Subcutaneous adipose tissue (tissue), 4 donors: Measurements from ENCODE around the gene FYN. TPM values are rescaled to one million over a fixed set of nuclear protein-coding genes. Genes with fewer than 3 reads are reported as not detected.

Experiments
- total RNA-seq, 4 donors: library from RNA; depleted of rRNA; stranded (reverse); fragments of >200 nt; gene quantifications; one replicate each; pipeline ENCODE4 v1.1.0, GENCODE V29; 2016
- TF ChIP-seq, protein P1 (sequence below): fragments of 450-650 bp; IDR thresholded peaks from one replicate; pipeline ENCODE4 v1.5.1; 2016; ENCODE audit warnings: low read depth, mild to moderate bottlenecking, control low read depth, antibody characterized with exemption, moderate library complexity

The FYN gene
- 100 to 1,000 TPM; 185 to 279 (median 252) TPM for total RNA-seq

DNA sequence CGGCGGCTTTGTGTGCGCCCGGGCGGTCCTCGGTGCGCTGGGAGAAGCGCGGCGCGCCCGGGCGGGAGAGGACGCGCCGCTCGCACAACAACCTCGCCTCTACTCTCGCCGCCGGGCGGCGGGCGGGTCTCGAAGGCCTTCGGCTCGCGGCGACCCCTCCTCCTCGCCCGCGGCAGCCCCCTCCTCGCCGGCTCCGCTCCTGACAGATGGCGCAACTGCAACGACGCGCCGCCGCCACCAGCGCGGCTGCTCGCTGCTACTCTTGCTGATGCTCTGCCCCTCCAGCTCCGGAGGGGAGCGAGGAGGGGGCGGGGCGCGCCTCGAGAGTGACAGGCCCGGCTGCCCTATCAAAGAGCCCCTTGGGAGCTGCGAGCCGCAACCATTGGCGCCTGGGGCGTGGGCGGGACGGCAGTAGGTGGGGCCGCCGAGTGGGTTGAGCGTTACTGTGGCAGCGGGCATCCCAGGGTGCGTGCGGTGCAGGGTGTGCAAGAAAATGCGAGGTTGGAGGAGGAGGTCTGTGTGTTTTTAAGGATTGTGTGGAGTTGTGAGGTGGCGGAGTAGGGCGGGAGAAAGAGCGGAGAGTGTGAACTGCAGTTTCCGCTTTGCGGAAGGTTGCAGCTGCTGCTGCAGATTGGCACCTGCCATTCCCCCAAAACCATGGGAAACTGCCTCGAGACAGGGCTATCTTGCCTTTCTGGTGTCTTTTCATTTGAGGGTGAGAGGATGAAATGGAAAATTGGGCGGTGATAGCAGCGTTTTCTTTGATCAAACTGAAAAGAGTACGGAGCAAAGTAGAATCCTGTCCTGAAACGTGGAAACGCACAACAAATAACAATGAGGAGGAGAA, at the start of gene FYN:
TSS of gene FYN (minus strand) at position 275 of the 847 bp plus-strand sequence. CDS start 153,401 bp downstream, outside the sequence.
- TF ChIP-seq, protein P1, sequence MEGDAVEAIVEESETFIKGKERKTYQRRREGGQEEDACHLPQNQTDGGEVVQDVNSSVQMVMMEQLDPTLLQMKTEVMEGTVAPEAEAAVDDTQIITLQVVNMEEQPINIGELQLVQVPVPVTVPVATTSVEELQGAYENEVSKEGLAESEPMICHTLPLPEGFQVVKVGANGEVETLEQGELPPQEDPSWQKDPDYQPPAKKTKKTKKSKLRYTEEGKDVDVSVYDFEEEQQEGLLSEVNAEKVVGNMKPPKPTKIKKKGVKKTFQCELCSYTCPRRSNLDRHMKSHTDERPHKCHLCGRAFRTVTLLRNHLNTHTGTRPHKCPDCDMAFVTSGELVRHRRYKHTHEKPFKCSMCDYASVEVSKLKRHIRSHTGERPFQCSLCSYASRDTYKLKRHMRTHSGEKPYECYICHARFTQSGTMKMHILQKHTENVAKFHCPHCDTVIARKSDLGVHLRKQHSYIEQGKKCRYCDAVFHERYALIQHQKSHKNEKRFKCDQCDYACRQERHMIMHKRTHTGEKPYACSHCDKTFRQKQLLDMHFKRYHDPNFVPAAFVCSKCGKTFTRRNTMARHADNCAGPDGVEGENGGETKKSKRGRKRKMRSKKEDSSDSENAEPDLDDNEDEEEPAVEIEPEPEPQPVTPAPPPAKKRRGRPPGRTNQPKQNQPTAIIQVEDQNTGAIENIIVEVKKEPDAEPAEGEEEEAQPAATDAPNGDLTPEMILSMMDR, result no peak

DNA sequence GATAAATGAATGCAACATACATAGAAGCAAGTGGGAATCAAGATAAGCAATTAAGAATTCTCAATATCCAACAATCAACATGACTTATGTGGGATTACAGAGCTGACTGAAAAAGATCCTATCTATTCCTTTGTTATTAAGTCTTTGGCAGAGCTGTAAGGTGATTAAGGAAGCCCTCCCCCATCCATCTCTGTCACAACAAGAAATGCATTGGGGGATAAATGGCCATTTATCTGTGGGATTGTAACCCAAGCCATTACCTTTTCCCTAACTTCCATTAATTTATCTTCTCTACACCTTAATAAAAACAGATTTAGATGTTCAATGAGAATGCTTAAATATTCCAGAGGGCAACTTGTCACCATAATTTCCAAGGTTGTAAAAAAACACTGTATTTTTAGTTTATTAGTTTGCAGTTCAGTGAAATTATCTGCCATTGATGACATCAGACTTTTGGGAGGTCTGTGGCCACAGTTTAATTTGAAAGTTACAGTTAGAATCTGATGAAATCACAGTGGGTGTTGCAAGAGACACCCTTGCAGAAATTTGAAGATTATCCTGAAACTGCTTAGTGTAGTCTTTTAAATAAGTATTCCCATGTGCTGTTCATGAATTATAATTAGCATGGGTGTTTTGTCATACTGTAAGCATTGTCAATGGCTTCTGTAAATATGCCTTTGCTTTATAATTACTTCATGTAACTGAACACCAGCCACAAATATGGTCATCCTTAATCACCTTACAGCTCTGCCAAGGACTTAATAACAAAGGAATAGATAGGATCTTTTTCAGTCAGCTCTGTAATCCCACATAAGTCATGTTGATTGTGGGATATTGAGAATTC, 49.4 kb upstream of the FYN start:
- TF ChIP-seq, protein P1, result no peak

DNA sequence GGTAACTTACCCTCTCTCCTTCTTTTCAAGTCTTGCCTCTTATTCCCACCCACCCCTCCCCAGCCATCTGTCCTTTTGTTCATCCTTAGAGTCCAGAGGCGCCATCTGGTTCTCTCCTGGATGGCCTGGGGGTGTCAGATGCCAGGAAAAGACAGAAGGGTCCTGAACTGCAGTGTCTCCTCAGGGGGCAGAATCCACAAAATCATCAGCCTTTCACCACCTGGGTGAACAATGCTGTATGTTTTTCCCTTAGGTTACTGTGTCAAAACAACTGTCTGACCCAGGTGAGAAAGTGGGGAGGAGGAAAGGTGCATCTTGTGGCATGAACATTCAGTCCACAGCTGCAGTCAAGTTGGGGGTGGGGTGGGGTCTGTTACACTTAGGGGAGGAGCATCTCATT, 47.9 kb upstream of the FYN start:
- TF ChIP-seq, protein P1, result no peak

DNA sequence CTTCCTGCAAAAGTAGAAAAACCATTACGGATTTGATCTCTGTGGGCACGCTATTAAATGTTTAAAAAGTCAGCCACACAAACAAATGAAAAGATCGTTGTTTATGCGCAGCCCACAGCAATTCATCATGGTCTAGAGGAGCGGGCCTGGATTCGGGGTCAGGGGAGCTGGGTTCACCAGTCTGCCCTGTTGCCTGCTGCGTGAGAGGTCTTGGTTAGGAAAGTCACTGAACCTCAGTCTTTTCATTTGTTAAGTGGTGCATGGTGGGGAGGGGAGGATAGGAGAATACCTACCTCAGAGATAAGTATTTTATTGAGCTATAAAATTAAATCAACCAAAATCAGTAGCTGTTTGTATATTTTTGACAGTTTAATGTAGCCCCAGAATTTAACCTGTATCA, 47.3 kb upstream of the FYN start:
- TF ChIP-seq, protein P1, result no peak

DNA sequence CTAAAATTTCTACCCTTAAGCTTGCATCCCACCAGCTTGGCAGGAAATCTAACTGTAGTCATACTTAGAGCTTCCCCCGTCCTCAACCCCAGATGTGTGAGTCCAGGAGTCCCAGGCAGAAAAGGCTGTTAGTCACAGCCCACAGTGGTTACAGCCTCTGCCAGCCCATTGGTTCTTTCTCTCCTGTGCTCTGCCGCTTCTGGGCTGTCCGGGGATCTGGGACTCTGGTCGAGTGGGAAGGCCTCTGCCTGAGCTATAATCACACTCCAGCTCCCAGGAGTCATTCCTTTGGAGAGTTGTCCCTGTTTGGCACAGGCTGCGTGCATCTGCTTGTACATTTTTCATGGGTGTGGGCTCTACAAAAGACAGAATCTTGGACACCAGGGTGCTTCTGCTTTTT, 45.6 kb upstream of the FYN start:
- TF ChIP-seq, protein P1, result no peak

DNA sequence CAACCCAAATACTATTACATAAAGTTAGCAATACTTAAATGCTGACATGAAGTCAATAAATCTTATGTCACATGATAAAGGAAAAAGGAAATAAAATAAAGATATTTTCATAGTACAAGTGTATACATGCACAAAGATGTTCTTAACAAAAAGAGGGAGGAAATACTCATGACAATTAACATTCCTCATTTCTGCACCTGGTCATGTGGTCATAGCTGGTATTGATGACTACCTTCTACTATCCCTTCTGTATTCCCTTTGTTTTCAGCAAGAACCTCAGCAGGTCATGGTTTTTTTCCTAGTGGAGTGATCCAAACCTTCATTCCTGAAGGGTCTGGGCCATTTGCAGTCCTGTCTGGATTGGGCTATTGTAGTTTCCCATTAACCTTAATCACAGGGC, 43.5 kb upstream of the FYN start:
- TF ChIP-seq, protein P1, result no peak

DNA sequence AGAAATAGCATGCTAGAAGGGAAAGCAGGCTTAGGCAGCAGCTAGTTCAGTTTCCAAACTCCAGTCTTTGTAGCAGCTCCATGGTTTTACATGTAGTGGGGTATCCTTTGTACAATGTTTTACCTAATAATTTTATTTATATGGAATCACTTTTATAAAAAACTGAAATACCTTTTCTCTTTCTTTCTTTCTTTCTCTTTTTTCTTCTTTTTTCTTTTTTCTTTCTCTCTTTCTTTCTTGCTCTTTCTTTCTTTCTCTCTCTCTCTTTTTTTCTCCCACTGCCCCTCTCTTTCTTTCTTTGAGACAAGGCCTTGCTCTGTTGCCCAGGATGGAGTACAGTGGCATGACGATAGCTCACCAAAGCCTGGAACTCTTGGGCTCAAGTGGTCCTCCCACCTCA, 41.4 kb upstream of the FYN start:
- TF ChIP-seq, protein P1, result no peak
